Stimulated activated CD8-positive, alpha-beta memory T cell treated with anti-CD3 and anti-CD28 coated beads, Interleukin-4, amount 100 ng/mL, for 48 hours (primary cell): ENCODE results near the gene CALR.

Source experiments
- DNase-seq: peaks from one replicate; pipeline ENCODE4 v3.0.0-alpha.2; 2020

CALR gene

DNA sequence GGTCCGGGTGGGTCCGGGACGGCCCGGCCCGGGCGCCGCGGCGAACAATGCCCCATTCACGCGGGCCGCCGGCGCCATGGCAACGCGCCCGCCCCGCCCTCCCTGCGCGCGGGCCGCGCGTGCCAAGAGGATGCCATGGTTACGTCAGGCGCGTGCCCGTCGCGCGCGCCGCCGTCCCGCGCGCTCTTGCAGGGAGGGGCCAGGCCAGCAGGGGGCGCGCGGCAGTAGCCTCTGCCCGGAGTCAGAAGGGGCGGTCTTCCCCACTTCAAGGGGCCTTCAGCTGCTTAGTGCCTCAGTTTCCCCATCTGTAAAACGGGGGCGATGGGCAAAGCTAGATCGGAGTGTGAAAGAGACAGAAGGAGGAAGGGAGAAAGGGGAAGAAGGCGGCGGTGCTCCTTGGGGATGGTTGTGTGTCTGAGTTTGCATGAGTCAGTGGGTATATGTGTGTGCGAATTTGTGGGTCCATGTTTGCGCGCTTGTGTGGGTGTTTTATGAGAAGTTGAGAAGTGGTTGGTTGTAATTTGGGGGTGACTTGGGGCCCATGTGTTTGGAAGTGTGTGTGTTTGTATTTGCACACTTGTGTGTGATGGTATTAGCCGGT is 45.2 kb downstream of the CALR start:
- DNase-seq, result peak; percentile 90

DNA sequence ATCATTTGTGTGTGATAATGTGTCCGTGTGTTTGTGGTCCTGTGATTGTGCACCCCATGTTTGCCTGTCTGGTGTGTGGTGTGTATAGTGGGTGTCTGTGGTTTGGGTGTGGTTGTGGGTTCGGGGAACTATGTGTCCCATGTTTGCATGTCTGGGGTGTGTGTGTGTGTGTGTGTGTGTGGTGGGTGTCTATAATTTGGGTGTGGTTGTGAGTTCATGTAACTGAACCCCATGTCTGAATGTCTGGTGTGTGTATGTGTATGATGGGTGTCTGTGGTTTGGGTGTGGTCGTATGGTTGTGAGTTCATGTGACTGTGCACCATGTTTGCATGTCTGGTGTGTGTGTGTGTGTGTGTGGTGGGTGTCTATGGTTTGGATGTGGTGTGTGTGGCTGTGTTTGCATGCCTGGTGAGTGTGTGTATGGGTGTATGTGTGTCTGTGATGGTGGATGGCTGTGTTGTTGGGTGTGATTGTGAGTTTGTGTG is 45.8 kb downstream of the CALR start:
- no peak for DNase-seq

DNA sequence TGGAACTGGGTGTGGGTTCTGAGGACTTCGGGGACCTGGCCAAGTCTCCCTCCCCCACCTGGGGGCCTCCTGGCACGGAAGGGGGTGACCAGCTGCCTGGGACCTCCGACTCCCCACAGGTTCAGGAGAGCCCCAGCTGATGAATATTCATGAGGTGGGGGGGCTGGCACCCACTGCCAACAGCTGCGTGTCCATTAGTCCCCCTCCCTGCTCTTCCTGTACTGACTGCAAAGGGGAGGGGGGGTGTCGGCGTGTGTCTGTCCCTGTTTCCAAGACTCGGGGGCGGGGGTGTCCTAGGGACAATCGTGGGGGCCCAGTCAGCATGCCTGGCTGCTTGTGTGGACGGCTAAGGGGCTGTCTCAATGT is 46.3 kb downstream of the CALR start:
- no peak for DNase-seq

DNA sequence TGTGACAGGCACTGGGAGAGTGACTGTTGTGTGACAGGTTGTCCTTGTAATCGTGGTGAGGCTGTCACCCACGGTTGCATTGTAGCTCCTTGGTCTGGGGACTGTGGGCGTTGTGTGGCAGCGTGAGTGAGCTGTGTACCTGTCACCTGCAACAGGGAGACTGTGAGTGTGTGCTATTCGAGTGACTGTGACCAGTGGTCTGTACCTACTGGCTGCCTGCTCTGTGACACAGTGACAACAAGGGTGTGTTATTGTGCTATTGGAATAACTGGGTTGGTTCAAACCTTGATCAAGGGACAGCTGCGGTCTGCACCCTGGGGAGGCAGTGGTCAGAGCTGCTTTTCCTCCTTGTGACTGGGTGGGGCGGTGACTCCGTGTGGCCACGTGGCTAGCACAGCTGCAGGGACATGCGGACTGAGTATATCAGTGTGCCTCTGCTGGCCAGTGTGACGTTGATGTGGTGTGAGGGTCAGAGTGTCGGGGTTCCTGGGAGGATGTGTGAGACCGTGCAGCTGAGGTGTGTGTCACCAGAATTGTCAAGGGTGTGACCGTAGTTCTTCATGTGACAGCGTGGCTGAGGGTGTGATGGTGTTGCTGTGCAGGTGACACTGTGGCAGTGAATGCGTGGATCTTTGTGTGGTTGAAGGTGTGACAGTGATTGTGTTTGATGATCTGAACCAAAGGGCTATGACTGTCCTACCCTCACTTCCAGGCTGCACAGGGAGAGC is 46.8 kb downstream of the CALR start:
- no peak for DNase-seq

DNA sequence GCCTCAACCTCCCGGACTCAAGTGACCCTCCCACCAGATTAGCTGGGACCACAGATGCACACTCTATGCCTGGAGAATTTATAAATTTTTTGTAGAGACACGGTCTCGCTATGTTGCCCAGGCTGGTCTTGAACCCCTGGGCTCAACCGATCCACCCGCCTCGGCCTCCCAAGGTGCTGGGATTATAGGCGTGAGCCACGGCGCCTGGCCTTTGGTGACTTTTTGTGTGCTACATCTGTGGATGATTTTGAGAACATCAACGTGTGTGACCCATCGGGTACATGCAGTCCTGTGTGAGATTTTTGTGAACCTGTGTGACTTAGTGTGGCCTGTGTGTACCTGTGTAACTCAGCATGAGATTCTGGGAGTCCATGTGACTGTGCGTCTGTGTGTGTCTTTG is 48.3 kb downstream of the CALR start:
- no peak for DNase-seq

DNA sequence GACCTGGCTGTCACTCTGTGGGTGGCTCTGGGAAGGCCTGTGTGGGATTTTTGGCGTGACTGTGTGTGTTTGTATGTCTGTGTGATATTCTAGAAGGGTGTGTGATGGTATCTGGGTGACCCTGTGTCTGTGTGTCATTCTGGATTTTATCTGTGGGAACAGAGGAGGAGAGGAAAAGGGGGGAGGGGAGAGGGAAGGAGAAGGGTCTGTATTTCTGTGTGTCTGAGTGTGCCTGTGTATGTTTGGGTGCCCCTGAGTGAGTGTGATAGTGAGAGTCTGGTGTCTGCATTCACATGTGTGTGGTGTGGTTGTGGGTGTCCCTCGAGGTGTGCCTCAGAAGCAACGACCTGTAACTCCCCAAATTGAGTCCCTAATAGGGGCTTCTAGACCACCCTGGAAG is 48.8 kb downstream of the CALR start:
- DNase-seq, result no peak

- DNase-seq, result no peak
Measured at GRCh38 chr19:12987781-12988180, 49.4 kb downstream of the CALR start.

DNA sequence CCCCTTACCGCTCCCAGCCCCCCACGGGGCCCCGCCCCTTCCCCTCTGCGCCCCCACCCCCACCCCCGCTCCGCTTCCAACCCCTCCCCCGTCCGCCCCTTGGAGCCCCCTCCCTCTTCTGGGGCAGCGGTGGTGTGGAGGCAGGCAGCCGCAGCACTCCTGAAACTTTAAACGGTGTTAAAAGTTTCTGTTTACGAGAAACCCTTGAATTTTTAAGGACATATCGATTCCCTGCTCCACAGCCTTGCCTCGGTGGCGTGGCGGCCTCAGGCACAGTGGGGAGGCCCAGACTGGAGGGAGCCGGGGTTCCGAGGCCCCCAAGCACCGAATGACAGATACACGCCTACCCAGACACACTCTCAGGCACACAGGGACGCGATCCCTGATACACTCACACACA is 52.0 kb downstream of the CALR start:
- no peak for DNase-seq

- DNase-seq, result no peak
Measured at GRCh38 chr19:12990853-12991252, 52.4 kb downstream of the CALR start.

GRCh38 chr19:12991296-12991695 is 52.9 kb downstream of the CALR start:
- DNase-seq, result no peak

DNA sequence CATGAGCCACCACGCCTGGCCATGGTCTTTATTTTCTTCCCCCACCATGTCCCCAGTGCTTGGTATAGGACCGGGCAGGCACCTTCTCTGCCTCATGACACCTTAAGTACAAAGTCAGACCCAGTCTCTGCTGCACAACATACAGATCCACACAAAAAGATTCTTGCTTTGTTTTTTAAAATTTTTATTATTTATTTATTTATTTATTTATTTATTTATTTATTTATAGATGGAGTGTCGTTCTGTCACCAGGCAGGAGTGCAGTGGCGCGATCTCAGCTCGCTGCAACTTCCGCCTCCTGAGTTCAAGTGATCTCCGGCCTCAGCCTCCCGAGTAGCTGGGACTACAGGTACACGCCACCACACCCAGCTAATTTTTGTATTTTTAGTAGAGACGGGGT is 54.3 kb downstream of the CALR start:
- DNase-seq, result no peak

- DNase-seq, result no peak
Measured at GRCh38 chr19:12993562-12993961, 55.2 kb downstream of the CALR start.
